ENCODE data around the gene ST3GAL4. TPM values are rescaled to one million over a fixed set of nuclear protein-coding genes. Genes with fewer than 3 reads are reported as not detected.

The ST3GAL4 gene
- total and polyA plus RNA-seq, 2 of the 8 experiments (the other 6 are each of a cell fraction or from before 2014, with no cell fraction given): 15.6 to 20.0 TPM

DNA sequence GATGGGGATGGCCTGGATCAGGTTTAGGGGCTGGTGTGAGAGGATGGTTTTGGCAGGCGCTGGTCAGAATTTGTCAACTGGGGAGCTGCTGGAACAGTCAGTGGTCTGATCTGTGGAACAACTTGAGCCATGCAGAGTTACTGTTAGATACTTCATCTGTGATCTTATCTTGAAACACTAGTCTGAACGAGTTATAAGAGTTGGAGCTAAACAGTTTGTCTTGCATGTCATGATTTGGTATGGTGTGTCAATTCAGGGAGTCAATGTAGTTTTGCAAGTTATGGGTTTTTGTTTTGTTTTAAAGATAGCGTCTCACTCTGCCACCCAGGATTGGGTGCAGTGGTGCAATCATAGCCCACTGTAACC lies 54.1 kb downstream of the ST3GAL4 start (continued):
- no peak for TF ChIP-seq CTCF (IDR thresholded peaks at IDR 0.05; ENCODE audit: control extremely low read depth in 1 of 3, insufficient read depth in 1 of 3, low read depth in 1 of 3, low read length in 3 of 3)
- TF ChIP-seq SAP30 (IDR thresholded peaks at IDR 0.05; ENCODE audit: insufficient read depth, insufficient replicate concordance, low read length): no peak
- TF ChIP-seq CHD2 (IDR thresholded peaks at IDR 0.05; ENCODE audit: low read length): no peak
